ENCODE measurements around the gene PSMA7. TPM values are rescaled to one million over a fixed set of nuclear protein-coding genes. Genes with fewer than 3 reads are reported as not detected.
A peak's percentile ranks its signal among the peaks of the same experiment; 100 is the strongest.

PSMA7 gene
- total RNA-seq, 1 donor from 2014 or later = 217 TPM

DNA sequence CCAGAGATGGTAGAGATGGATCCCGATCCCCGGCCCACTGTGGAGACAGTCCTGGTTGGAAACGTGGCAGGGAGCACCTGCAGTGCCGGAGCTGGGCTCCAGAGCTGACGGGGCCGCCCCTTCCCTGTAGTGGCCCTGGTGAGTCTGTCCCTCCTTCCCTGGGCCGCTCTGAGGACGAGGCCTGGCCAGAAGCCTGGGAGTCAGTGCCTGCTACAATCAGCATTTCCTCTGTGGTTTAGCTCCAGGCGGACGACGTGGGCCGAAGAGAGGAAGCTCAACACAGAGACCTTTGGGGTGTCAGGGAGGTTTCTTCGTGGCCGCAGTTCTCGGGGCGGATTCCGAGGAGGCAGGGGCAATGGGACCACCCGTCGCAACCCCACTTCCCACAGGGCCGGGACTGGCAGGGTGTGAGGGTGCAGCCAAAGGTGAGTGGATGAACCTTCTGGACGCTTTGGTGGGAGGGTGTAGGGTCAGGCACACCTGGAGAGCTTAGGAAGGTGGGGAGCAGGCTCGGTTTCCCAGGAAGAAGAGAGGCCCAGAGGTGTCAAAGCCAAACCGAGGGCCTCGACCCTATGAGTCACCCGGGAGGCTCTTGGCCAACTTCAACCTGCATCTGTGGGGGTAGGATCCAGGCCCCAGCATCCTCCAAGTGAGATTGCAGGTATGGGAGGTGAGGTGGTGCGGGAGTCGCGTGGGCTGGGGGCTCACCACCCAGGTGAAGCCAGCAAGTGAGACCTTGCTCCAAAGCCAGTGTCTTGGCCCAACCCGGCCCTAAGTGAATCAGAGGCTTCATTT is 9.9 kb downstream of the PSMA7 start:
- DNase-seq (ENCODE audit: extremely low spot score, unreplicated experiment) = no peak
- Mint-ChIP-seq H3K27me3 (ENCODE audit: unreplicated experiment) (no peaks in the 10 kb centered on the region), H3K4me1 (ENCODE audit: unreplicated experiment) (no peaks in the 10 kb centered on the region), H3K9me3 (ENCODE audit: unreplicated experiment) (no peaks in the 10 kb centered on the region), H3K36me3 (ENCODE audit: unreplicated experiment) (peaks cover 49% of the 10 kb centered on the region), H3K27ac (ENCODE audit: unreplicated experiment) (peak overlapping the region; percentile 34), H3K4me3 (ENCODE audit: unreplicated experiment) (no peak overlapping the region)
- TF ChIP-seq, protein P1, sequence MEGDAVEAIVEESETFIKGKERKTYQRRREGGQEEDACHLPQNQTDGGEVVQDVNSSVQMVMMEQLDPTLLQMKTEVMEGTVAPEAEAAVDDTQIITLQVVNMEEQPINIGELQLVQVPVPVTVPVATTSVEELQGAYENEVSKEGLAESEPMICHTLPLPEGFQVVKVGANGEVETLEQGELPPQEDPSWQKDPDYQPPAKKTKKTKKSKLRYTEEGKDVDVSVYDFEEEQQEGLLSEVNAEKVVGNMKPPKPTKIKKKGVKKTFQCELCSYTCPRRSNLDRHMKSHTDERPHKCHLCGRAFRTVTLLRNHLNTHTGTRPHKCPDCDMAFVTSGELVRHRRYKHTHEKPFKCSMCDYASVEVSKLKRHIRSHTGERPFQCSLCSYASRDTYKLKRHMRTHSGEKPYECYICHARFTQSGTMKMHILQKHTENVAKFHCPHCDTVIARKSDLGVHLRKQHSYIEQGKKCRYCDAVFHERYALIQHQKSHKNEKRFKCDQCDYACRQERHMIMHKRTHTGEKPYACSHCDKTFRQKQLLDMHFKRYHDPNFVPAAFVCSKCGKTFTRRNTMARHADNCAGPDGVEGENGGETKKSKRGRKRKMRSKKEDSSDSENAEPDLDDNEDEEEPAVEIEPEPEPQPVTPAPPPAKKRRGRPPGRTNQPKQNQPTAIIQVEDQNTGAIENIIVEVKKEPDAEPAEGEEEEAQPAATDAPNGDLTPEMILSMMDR (IDR thresholded peaks at IDR 0.05) = no peak

DNA sequence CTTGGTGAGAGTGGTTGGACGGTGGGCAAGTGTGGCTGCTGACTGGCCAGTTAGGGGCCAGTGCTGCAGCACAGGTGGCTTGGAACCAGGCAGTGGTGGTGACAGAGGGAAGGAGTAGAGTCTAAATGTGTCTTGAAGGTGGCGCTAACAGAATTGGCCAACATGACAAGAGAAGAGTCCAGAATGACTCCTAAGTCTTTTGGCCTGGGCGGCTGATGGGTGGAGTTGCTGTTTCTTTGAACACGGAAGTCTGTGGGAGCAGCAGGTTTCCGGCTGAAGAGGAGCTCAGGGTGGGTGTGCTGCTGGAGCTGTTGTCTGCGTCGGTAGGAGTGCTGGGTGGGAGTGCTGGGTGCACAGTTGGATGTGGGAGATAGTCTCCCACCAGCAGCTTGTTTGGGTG is 10.8 kb downstream of the PSMA7 start:
- Mint-ChIP-seq H3K4me3 (ENCODE audit: unreplicated experiment) (no peak overlapping the region), H3K27me3 (ENCODE audit: unreplicated experiment) (no peaks in the 10 kb centered on the region), H3K4me1 (ENCODE audit: unreplicated experiment) (no peaks in the 10 kb centered on the region), H3K9me3 (ENCODE audit: unreplicated experiment) (no peaks in the 10 kb centered on the region), H3K36me3 (ENCODE audit: unreplicated experiment) (peaks cover 49% of the 10 kb centered on the region), H3K27ac (ENCODE audit: unreplicated experiment) (no peak overlapping the region)
- TF ChIP-seq, protein P1 (IDR thresholded peaks at IDR 0.05) = no peak
- DNase-seq (ENCODE audit: extremely low spot score, unreplicated experiment) = no peak

DNA sequence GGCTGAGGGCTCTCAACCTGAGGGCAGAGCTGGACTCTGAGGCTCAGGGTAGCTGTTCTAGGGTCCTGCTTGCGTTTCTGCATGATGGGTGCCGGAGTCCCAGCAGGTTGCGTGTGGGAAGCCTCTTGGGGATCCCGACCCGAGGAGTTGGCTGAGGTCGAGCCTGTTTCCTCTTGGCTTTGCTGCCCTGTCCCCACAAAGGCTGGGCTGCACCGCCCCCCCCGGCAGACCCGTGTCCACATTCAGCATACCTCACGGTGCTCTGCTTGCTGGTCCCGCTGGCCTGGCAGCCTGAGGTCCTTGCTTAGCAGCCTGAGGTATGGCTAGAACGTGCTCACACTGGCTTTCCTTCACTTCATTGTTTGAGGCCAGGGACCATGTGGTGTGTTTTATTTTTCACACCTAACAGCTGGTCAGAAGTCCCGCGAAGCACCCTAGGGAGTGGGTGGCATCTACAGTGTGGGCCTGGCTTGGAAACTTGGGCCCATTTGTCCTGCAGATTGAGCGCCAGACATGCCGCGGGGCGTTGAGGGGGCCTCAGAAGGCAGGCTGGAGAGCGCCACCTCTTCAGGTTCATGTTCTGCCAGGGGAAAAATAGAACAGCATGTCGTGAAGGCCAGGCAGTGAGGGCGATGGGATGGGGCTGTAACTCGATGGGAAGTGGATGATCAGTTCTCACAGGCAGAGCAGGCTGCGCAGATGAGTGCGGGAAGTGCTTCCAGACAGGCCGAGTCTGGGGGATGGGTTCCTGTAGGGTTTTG is 11.5 kb downstream of the PSMA7 start:
- H3K4me1 Mint-ChIP-seq (ENCODE audit: unreplicated experiment) = no peaks in the 10 kb centered on the region
- DNase-seq (ENCODE audit: extremely low spot score, unreplicated experiment) = no peak
- peaks cover 52% of the 10 kb centered on the region for H3K36me3 Mint-ChIP-seq (ENCODE audit: unreplicated experiment)
- TF ChIP-seq, protein P1 (IDR thresholded peaks at IDR 0.05) = no peak
- H3K4me3 Mint-ChIP-seq (ENCODE audit: unreplicated experiment) = no peak overlapping the region
- H3K27ac Mint-ChIP-seq (ENCODE audit: unreplicated experiment) = no peak overlapping the region
- no peaks in the 10 kb centered on the region for H3K9me3 Mint-ChIP-seq (ENCODE audit: unreplicated experiment)
- no peaks in the 10 kb centered on the region for H3K27me3 Mint-ChIP-seq (ENCODE audit: unreplicated experiment)

DNA sequence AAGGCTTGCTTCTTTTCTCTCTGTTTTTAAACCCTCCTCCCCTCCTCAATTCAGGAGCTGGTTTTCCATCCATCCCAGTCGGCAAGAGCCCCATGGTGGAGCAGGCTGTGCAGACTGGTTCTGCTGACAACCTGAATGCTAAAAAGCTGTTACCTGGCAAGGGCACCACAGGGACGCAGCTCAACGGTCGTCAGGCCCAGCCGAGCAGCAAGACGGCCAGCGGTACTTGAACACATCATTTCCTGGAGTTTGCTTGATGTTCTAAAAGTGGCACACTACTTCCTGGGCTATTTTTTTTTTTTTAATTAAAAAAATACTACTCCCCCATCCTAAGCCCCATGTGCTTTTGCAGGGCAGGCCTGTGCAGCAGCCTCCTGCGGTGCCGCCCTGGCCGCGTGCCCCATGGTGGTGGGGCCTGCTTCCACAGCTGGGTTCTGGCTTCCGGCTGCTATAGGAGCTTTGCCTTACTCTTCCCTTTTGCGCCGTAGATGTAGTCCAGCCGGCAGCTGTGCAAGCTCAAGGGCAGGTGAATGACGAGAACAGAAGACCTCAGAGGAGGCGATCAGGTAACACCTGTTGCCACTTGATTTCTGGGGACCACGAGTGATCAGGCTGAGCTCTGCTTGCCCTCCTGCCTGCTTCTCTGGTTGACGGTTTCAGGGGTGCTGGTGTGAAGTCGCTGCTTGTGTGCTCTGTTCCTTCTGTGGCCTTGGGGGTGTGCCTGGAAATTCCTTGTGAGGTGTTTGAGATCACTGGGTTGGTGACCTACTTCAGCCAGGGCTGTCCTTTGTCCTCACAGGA is 13.3 kb downstream of the PSMA7 start:
- H3K27me3 Mint-ChIP-seq (ENCODE audit: unreplicated experiment) = no peaks in the 10 kb centered on the region
- H3K4me1 Mint-ChIP-seq (ENCODE audit: unreplicated experiment) = peaks cover 2% of the 10 kb centered on the region
- H3K9me3 Mint-ChIP-seq (ENCODE audit: unreplicated experiment) = no peaks in the 10 kb centered on the region
- no peak overlapping the region for H3K4me3 Mint-ChIP-seq (ENCODE audit: unreplicated experiment)
- no peak for DNase-seq (ENCODE audit: extremely low spot score, unreplicated experiment)
- H3K36me3 Mint-ChIP-seq (ENCODE audit: unreplicated experiment) = peaks cover 57% of the 10 kb centered on the region
- TF ChIP-seq, protein P1 (IDR thresholded peaks at IDR 0.05) = no peak
- H3K27ac Mint-ChIP-seq (ENCODE audit: unreplicated experiment) = no peak overlapping the region

Measured in osteocyte (in vitro differentiated cells).